Nephron progenitor cell (in vitro differentiated cells): Measurements from ENCODE around the gene UBE2E2.
"Not testable (repeated sequence)": the region's sequence is repeated elsewhere in the genome, so short reads cannot be mapped to it uniquely, and the experiment has no call there.

Experiments
- DNase-seq: peaks from one replicate; pipeline ENCODE4 v3.0.0; 2021
- H3K27ac Mint-ChIP-seq: 2 replicates; pipeline ENCODE4 v1.8.0; 2021; ENCODE audit warnings: mild to moderate bottlenecking, moderate library complexity, mixed read lengths
- H3K27me3 Mint-ChIP-seq: 2 replicates; pipeline ENCODE4 v1.8.0; 2021; ENCODE audit warnings: mild to moderate bottlenecking, low read depth, mixed read lengths; ENCODE audit not compliant: poor library complexity
- H3K36me3 Mint-ChIP-seq: 2 replicates; pipeline ENCODE4 v1.8.0; 2021; ENCODE audit warnings: low read depth, mixed read lengths
- H3K4me1 Mint-ChIP-seq: 2 replicates; pipeline ENCODE4 v1.8.0; 2021; ENCODE audit warnings: mixed read lengths
- H3K4me3 Mint-ChIP-seq: 2 replicates; pipeline ENCODE4 v1.8.0; 2021; ENCODE audit warnings: mild to moderate bottlenecking, moderate library complexity, mixed read lengths
- H3K9me3 Mint-ChIP-seq: 2 replicates; pipeline ENCODE4 v1.8.0; 2021; ENCODE audit warnings: mild to moderate bottlenecking, moderate library complexity, mixed read lengths
- CTCF ChIP-seq: fragments of 200-600 bp; sonication (generic); IDR thresholded peaks from 2 replicates; pipeline ENCODE4 v1.5.0; 2021; ENCODE audit warnings: antibody characterized with exemption

UBE2E2 gene

GRCh38 chr3:23329471-23330105 lies 126.5 kb downstream of the UBE2E2 start:
- peaks cover 10% of the 10 kb centered on the region for H3K4me1 Mint-ChIP-seq
- no peak overlapping the region for H3K27ac Mint-ChIP-seq
- no peak for DNase-seq
- TF ChIP-seq CTCF: no peak
- no peak overlapping the region for H3K4me3 Mint-ChIP-seq
- no peaks in the 10 kb centered on the region for H3K36me3 Mint-ChIP-seq
- peaks cover 2% of the 10 kb centered on the region for H3K27me3 Mint-ChIP-seq
- peaks cover 5% of the 10 kb centered on the region for H3K9me3 Mint-ChIP-seq

- no peak for TF ChIP-seq CTCF
- Mint-ChIP-seq H3K27ac (peak overlapping the region; percentile 10), H3K9me3 (peaks cover 5% of the 10 kb centered on the region), H3K4me1 (peaks cover 10% of the 10 kb centered on the region), H3K27me3 (peaks cover 2% of the 10 kb centered on the region), H3K4me3 (no peak overlapping the region), H3K36me3 (no peaks in the 10 kb centered on the region)
- DNase-seq: no peak
These were observed 127.4 kb downstream of the UBE2E2 start for GRCh38 chr3:23330568-23330967.

GRCh38 chr3:23331141-23331935 lies 128.2 kb downstream of the UBE2E2 start:
- H3K36me3 Mint-ChIP-seq: no peaks in the 10 kb centered on the region
- peaks cover 2% of the 10 kb centered on the region for H3K27me3 Mint-ChIP-seq
- H3K27ac Mint-ChIP-seq: no peak overlapping the region
- DNase-seq: no peak
- peaks cover 10% of the 10 kb centered on the region for H3K4me1 Mint-ChIP-seq
- peaks cover 5% of the 10 kb centered on the region for H3K9me3 Mint-ChIP-seq
- no peak for TF ChIP-seq CTCF
- H3K4me3 Mint-ChIP-seq: no peak overlapping the region

GRCh38 chr3:23333633-23334032 lies 130.5 kb downstream of the UBE2E2 start:
- Mint-ChIP-seq H3K27me3 (peaks cover 2% of the 10 kb centered on the region), H3K9me3 (no peaks in the 10 kb centered on the region), H3K36me3 (no peaks in the 10 kb centered on the region), H3K27ac (no peak overlapping the region), H3K4me1 (peaks cover 10% of the 10 kb centered on the region), H3K4me3 (no peak overlapping the region)
- no peak for DNase-seq
- no peak for TF ChIP-seq CTCF

- H3K4me3 Mint-ChIP-seq, H3K36me3 Mint-ChIP-seq, H3K4me1 Mint-ChIP-seq, H3K9me3 Mint-ChIP-seq, DNase-seq, H3K27ac Mint-ChIP-seq, H3K27me3 Mint-ChIP-seq: not testable (repeated sequence)
These were observed 133.7 kb downstream of the UBE2E2 start for GRCh38 chr3:23336853-23337252.

GRCh38 chr3:23341147-23341838 lies 138.2 kb downstream of the UBE2E2 start:
- Mint-ChIP-seq H3K4me3 (no peak overlapping the region), H3K4me1 (no peaks in the 10 kb centered on the region), H3K27ac (no peak overlapping the region), H3K27me3 (no peaks in the 10 kb centered on the region), H3K9me3 (no peaks in the 10 kb centered on the region), H3K36me3 (no peaks in the 10 kb centered on the region)
- DNase-seq: no peak
- TF ChIP-seq CTCF: no peak
